ENCODE measurements around the gene MRPS17. TPM values are rescaled to one million over a fixed set of nuclear protein-coding genes. Genes with fewer than 3 reads are reported as not detected.

The MRPS17 gene
- total RNA-seq = 1 to 10 TPM; 4.4 to 10.0 (median 7.3) TPM

- Histone ChIP-seq H3K9me3 (no peaks in the 10 kb centered on the region), H3K4me3 (peak within 1 kb of the TSS; percentile 50 to 83 (median 76)), H3K27ac (peak within 1 kb of the TSS; percentile 56 to 84 (median 69)), H3K4me1 (peaks cover 0 to 8% (median 0%) of the 10 kb centered on the region in 4 donors), H3K36me3 (peaks cover 0 to 29% (median 0%) of the 10 kb centered on the region in 3 donors), H3K27me3 (no peaks in the 10 kb centered on the region)
- peak; percentile 94 to 97 (median 95) for DNase-seq
- TF ChIP-seq, protein P1, sequence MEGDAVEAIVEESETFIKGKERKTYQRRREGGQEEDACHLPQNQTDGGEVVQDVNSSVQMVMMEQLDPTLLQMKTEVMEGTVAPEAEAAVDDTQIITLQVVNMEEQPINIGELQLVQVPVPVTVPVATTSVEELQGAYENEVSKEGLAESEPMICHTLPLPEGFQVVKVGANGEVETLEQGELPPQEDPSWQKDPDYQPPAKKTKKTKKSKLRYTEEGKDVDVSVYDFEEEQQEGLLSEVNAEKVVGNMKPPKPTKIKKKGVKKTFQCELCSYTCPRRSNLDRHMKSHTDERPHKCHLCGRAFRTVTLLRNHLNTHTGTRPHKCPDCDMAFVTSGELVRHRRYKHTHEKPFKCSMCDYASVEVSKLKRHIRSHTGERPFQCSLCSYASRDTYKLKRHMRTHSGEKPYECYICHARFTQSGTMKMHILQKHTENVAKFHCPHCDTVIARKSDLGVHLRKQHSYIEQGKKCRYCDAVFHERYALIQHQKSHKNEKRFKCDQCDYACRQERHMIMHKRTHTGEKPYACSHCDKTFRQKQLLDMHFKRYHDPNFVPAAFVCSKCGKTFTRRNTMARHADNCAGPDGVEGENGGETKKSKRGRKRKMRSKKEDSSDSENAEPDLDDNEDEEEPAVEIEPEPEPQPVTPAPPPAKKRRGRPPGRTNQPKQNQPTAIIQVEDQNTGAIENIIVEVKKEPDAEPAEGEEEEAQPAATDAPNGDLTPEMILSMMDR (IDR thresholded peaks at IDR 0.05) = peak in 2 of 6 experiments; percentile 16 to 21
- peak; percentile 65 to 81 for TF ChIP-seq POLR2A (IDR thresholded peaks at IDR 0.05)
Measured at GRCh38 chr7:55951637-55952351, at the start of gene MRPS17. Gene MRPS17 (plus strand): TSS chr7:55951877. CDS start chr7:55953196, 1,319 bp downstream.

DNA sequence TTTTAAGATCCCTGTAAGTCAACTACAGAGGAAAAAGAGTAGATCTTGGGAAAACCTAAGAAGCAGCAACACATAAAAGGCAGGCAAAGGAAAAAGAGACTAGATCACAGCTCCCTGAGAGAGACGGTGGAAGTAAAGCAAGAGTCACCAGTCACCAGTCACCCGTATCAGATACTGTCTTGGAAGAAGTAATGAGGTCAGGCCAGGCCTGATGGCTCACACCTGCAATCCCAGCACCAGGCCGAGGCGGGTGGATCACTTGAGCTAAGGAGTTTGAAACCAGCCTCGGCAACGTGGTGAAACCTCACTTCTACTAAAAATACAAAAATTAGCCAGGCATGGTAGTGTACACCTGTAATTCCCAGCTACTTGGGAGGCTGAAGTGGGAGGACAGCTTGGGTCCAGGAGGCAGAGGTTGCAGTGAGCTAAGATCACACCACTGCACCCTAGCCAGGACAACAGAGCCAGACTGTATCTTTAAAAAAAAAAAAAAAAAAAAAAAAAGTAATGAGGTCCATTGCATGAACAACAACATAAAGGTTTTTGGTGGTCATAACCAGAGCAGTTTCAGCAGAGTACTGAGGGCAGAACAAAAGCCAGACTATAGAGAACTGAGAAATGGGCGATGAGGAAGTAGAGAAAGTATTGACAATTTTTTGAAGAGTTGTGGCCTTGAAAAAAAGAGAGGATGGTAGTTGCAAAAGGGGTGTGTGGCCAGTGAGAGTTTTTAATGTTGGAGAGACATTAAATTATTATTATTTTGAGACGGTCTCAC, 47.5 kb upstream of the MRPS17 start:
- no peak for TF ChIP-seq POLR2A (IDR thresholded peaks at IDR 0.05)
- TF ChIP-seq, protein P1 (IDR thresholded peaks at IDR 0.05) = no peak
- no peak for DNase-seq
- no peaks in the 10 kb centered on the region for H3K27me3 ChIP-seq
- no peak overlapping the region for H3K27ac ChIP-seq
- no peaks in the 10 kb centered on the region for H3K36me3 ChIP-seq
- H3K4me3 ChIP-seq = no peak overlapping the region
- no peaks in the 10 kb centered on the region for H3K9me3 ChIP-seq
- H3K4me1 ChIP-seq = no peaks in the 10 kb centered on the region

DNA sequence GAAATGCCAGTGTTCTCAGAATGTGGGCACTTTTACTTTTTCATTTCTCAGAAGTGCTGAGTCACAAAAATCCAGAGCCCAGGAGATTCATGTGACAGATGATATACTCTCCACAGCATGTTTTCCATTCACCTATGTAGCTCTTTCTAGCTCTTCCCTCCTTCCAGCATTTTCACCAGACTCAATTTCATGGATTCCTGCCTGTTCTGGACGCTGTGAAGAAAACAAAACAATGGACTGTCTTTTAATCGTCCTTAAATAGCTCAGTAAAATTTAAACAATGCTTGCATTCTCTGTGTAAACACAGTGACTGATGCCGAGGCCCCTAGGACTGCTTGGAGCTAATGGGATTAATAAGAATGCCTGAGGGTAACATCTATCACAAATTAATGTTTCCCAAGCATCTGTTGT, 38.9 kb upstream of the MRPS17 start:
- no peak for DNase-seq
- H3K4me3 ChIP-seq = no peak overlapping the region

DNA sequence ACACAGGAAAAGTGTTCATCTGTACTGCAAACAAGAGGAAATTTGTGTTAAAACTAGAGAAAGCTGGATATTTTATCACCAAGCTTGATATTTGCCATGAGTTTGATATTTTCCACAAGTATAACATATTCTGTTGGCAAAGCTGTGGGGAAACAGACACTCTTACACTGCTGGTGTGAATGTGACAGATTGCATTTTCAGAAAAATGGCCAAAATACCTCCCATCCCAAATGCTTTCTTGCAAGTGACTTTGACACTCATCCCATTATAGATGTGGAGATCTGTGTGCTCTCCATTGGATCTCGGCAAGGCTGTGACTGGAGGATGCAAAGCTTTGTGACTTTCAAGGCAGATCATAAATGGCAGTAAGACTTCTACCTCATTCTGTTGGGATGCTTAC, 33.9 kb upstream of the MRPS17 start:
- no peak overlapping the region for H3K27ac ChIP-seq
- H3K36me3 ChIP-seq = no peaks in the 10 kb centered on the region
- no peaks in the 10 kb centered on the region for H3K4me1 ChIP-seq
- no peak for DNase-seq
- no peak overlapping the region for H3K4me3 ChIP-seq
- H3K27me3 ChIP-seq = no peaks in the 10 kb centered on the region
- no peaks in the 10 kb centered on the region for H3K9me3 ChIP-seq
- TF ChIP-seq POLR2A (IDR thresholded peaks at IDR 0.05) = no peak
- TF ChIP-seq, protein P1 (IDR thresholded peaks at IDR 0.05) = no peak

More for the DNA sequence above, 38.9 kb upstream of the MRPS17 start:
- Histone ChIP-seq H3K36me3 (no peaks in the 10 kb centered on the region), H3K27ac (no peak overlapping the region), H3K9me3 (no peaks in the 10 kb centered on the region), H3K27me3 (no peaks in the 10 kb centered on the region), H3K4me1 (no peaks in the 10 kb centered on the region)
- TF ChIP-seq, protein P1 (IDR thresholded peaks at IDR 0.05) = no peak
- no peak for TF ChIP-seq POLR2A (IDR thresholded peaks at IDR 0.05)

DNA sequence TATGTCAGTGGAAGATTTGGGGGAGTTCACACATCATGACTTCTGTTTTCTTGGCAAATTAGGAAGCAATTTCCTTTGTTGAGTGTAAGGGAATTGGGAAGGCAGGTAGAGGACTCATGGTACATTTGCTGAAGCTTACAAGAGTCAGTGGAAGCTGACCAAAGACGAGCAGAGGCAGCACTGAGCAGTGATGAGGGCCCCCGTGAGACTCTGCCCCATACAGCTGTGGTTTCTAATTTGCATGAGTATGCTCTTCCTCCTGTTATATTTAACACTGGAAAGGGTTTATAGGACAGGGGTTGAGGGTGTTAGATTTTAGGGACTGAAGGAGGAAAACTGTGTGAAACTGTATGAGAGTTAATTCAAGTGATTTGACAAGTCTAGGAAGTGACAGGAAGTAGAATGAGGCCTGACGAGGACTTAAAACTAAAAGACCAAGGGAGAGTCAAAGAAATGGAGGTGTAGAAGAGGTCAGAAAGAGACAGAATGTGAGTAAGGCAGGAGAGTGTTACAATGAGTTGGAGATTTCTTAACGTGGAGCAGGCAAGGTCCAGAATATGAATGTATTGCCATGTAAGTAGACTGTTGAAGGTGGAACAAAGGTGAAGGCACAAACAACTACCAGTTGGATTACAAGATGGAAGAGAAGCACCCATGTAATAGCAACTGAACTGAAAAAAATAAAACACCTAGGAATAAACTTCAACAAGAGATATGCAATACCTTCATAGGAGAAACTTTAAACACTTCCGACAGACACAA, 23.5 kb upstream of the MRPS17 start:
- Histone ChIP-seq H3K4me1 (no peaks in the 10 kb centered on the region), H3K4me3 (no peak overlapping the region), H3K27me3 (no peaks in the 10 kb centered on the region), H3K27ac (no peak overlapping the region), H3K36me3 (no peaks in the 10 kb centered on the region), H3K9me3 (no peaks in the 10 kb centered on the region)
- DNase-seq = no peak
- TF ChIP-seq, protein P1 (IDR thresholded peaks at IDR 0.05) = no peak
- TF ChIP-seq POLR2A (IDR thresholded peaks at IDR 0.05) = no peak

All from Peyer's patch (tissue), 4 donors.